Inflammatory macrophage treated with lipopolysaccharide for 1 hour (primary cell): ENCODE data around the gene LSG1.
A peak's percentile ranks its signal among the peaks of the same experiment; 100 is the strongest.
"Not testable (repeated sequence)": the region's sequence is repeated elsewhere in the genome, so short reads cannot be mapped to it uniquely, and the experiment has no call there.

ENCODE experiments used
- DNase-seq, 2 donors: peaks; one replicate each; pipeline ENCODE4 v3.0.0-alpha.2; 2020 to 2022

LSG1 gene

DNA sequence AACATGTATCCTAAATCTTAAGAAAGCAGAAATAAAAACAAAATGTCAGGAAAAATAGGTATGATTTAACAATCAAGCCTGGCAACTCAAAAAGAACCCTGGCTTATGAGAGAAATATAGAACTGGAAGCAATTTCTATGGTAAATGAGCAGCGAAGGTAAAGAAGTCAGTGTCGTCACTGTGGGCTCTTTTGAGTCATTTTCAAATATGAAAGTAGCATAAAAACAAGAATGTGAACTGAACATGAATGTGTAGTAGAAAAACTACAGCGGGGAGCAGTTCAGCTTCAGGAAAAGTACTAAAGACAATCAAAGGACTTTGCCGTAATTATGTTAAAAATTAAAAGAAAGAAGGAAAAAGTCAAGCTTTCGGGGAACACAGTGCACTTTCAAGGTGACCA is 17.5 kb downstream of the LSG1 start:
- DNase-seq, result no peak

DNA sequence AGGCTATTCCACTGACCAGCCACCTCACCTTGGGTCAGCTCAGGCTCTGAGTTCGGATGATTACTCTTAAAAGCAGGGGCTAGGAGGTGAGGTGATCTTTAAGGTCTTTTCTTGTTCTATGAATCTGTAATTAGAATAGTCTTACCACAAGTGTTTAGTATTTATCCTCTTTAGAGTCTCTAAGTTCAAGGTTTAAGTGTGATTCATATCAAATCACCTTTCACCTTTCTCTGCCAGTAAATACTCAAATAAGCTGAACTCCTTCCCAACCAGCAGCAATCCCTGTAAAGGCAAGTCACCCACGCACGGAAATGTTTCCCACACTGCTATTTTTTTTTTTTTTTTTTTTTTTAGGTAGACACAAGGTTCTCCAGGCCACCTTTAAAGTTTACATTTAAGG is 24.2 kb downstream of the LSG1 start:
- no peak for DNase-seq

DNA sequence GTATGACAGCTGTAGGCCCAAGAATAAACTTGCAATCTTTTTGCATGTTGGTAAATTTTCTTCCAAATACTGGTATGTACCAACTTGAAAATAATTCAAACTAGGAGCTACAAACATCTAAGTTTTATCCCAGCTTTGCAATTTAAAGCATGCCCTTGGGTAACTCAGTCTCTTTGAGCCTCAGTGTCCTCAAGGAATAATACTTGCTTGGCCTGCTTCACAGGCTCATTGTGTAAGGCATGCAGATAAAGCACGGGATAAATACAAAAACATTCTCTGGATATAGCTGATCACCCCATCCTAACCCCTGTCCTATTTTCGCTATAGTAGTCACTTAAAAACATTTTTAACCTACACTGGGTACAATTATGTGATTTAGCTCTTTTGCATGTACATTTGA is 29.2 kb downstream of the LSG1 start:
- no peak for DNase-seq

DNA sequence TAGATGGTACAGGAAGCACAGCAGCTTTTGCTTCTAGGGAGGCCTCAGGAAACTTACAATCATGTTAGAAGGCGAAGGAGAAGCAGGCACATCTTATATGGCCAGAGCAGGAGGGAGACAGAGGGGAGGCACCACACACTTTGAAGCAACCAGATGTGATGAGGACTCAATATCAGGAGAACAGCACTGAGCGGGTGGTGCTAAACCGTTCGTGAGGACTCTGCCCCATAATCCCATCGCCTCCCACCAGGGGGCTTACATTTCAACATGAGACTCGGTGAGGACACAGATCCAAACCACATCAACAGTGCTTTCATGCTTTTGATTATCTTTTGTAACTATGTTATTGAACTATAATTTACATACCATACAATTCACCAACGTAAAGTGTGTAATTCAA is 31.2 kb downstream of the LSG1 start:
- no peak for DNase-seq

DNA sequence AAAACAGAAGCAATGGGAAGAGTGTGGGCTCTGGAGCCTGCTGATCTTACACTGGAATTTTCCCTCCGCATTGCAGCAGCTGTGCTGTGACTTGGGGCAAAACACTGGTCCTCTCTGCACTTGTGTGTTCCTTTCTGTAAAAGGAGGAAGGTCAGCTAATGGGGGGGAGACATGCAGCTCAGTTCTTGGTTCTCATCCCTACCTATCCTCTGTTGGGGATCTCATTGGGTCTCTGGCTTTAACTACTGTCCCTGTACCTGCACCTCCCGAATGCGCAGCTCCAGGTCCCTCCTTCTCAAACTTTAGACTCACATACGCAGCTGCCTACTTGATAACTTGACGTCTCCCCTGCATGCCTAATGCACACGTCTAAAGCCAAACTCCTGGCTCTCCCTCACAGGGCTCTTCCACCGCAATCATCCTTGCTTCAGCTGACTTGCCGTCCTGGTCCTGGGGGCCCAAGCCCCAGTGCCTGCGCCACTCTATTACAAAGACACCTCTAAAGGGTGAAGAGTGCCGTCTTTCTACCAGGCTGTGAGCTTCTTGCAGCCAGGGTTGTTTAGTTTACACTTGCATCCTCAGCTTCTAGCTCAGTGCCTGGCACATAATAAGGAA is 32.9 kb downstream of the LSG1 start:
- DNase-seq, result no peak

DNA sequence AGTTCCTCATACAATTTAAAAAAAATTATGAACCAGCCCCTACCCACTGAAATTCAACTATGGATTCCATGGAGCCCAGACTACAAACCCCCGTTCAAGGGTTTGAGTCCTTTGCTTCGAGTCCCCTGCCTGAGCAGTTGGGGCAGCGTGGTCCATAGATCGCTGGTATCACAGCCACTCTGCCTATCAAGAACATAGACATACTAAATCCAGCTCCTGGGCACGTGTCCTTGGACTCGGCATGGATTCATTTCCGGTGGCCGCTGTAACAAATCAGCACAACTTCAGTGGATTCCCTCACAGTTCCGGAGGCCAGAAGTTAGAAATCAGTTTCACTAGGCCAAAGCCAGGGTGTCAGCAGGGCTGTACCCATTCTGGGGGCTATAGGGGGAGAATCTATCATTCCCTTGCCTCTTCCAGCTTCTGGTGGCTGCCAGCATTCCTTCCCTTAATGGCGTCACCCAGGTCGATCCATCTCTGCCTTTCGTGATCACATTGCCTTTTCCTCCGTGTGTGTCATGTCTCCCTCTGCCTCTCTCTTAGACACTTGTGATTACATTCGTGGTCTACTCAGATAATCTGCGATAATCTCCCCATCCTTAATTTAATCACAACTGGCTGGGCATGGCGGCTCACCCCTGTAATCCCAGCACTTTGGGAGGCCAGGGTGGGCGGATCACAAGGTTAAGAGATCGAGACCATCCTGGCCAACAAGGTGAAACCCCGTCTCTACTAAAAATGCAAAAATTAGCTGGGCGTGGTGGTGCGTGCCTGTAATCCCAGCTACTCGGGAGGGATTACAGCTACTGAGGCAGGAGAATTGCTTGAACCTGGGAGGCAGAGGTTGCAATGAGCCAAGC is 34.2 kb downstream of the LSG1 start:
- no peak for DNase-seq

DNA sequence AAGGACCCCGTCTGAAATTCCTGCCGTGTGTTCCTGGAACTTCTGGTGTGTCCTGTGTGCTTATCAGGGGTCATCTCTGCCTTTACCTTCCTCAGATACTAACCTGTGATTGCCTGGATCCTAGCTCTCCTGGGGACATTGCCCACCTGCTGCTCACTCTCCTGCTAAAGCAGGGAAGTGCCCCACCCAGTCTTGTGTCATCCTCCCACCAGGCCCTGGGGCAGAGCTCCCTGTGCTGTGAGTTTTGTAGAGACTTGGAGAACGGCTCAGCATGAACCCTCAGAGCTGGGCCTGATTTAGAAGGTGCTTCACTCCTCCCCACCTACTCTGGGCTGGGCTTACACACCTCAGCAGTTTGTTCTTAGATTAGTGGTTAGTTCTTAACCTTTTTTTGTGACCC is 34.9 kb downstream of the LSG1 start:
- no peak for DNase-seq

DNA sequence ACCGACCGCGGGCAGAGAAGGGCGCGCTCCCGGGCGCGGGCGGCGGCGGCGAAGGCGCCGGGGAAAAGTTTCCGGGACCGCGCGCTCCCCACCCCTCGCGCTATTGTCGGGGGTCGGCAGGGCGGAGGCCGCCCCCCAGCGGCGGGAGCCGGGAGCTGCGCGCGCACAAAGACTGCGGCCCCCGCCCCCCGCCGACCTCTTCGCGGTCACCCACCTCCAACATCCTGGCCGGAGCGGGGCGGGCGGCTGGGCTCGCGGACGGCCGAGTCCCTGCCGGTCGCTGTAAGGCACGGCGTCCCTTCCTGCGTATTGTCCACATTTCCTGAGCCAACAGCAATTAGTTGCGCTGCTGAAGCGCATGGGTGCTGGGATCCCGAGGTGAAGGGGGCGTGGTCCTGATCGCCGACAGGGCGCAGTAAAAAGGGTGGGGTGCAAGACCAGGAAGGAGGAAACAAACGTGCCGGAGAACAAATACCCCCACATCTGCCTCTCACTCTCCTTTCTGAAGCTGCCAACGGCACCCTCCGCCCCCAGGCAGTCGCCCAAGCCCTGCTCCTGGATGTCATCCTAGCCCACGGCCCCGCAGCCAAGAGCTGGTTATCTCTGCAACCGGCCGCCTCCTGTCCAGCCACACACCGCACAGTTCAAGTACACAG is 38.5 kb downstream of the LSG1 start, which contains the start of gene TMEM44:
TSS of gene TMEM44 (minus strand) at position 71 of the 656 bp plus-strand sequence. CDS start 204 bp downstream, outside the sequence.
- DNase-seq, result peak; percentile 59 to 75

DNA sequence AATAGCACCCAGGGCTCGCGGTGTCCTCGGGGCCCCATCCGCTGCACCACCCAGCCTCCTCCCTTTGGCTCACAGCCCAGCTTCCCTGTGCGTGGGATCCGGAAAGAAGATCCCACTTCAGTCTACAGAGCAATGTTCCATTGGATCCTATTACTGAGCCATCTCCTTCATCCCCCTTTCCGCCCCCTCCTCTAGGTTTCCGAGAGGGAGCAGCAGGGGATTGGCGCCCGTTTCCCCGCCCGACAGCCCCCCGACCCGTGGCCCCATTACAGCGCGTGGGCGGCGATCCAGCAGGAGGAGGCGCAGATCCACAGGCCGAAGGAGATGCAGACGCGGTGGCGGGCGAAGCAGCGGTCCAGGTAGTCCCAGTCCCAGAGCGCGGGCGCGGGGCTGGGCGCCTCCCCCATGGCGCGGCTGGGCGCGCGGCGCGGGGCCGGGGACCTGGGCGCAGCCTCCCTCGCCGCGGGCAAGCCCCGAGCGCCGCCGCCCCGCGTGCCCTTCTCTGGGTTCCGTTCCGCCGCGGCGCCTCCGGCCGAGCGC is 39.1 kb downstream of the LSG1 start:
- DNase-seq, result peak; percentile 19 to 33

DNA sequence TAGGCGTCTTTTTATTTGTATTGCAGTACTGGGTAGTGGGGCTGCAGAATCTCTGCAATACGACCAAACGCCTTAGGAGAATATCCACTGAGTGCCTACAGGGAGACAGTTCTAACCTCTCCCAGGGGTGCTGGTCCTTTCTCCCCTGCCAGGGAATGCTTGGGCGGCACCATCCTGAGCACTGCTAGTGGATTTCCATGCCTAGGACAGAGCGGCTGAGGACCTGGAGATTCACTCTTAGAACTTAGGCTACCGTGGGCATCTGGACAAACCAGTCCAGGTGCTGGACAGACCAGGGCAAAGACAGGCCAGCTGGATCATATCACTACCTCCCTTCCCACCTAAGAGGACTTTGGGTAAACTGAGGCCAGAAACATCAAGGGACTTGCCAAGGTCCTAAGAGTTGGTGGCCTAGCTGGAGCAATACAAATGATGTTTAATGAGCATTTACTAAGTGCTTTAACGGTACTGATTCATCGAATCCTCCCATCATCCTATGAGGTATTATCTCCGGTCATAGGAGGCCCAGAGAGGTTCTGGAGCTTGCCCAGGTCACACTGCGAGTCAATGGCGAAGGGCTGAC is 39.7 kb downstream of the LSG1 start:
- DNase-seq, result no peak

DNA sequence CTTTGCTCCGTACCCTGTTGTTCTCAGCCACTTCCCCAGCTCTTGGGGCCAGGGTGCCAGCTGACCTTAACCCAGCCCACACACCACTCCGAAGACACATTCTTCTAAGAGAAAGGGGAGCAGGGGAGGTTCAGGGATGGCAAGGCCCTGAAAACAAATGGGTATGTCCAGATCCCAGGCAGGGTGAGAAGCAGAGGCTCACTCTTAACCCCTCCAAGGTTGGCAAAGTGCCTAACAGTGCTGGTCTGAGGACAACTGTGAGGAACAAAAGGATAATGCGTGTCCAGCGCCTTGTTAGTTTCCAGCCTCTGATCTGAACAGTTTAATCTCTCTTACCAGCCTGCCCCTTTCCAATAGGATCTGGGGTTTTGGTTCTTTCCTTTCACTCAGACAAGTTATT is 40.3 kb downstream of the LSG1 start:
- no peak for DNase-seq

DNA sequence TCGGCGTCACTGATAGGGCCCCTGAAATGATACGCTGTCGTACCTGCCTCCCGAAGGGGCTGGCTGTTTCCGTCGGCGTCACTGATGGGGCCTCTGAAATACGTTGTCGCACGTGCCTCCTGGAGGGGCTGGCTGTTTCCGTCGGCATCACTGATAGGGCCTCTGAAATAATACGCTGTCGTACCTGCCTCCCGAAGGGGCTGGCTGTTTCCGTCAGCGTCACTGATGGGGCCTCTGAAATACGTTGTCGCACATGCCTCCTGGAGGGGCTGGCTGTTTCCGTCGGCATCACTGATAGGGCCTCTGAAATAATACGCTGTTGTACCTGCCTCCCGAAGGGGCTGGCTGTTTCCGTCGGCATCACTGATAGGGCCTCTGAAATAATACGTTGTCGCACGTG is 41.3 kb downstream of the LSG1 start:
- not testable (repeated sequence) for DNase-seq

DNA sequence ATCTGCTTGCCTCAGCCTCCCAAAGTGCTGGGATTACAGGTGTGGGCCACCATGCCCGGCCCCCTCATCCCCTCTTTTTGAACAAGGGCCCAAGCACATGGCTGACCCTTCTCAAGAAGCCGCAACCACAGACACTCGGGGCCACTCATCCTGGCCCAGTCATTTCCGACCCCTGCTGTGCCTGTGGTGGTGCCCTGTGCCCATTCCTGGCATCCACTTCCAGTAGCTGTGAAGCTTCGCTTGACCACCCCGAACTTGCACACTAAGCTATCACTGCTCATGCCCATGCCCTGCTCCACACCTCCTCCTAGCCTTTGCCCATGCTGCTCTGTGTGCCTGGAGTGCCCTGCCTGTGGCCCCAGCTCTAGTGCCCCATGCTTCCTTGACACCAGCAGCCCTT is 47.0 kb downstream of the LSG1 start:
- no peak for DNase-seq

DNA sequence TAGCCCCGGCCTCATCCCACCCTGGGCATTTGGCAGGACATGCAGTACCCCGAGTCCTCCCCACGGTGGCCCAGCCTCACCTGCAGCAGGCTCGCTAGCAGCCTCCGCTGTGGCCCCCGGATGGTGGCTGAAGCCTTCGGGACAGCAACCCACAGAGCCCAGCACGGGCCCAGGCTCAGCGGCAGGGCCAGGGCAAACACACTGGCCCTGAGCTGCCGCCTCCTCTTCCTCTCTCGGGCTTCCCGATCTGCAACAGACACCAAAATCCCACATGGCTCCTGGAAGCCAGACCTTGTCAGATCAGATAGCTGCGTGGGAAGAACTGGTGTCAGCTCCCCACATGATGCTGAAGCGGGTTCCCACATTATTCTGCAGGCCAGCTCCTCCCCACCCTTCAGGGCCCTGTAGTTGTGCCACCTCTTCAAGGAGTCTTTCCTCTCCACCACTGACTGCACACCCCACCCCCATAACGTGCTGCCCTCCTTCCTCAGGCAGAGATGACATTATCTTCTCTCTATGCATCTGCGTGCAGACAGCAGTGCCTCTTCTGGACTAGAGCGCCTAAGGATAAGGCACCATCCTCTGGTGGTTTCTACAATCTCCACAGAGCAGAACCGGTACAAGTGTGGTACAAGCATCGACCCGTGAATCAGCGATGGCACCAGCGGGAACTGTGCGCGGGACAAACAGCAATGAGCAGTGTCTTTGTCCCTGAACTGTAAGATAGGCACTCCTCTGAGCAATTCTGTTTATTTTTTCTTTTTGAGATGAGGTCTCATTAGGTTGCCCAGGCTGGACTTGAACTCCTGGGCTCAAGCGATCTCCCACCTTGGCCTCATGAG is 48.3 kb downstream of the LSG1 start:
- DNase-seq, result peak; percentile 18 to 85

DNA sequence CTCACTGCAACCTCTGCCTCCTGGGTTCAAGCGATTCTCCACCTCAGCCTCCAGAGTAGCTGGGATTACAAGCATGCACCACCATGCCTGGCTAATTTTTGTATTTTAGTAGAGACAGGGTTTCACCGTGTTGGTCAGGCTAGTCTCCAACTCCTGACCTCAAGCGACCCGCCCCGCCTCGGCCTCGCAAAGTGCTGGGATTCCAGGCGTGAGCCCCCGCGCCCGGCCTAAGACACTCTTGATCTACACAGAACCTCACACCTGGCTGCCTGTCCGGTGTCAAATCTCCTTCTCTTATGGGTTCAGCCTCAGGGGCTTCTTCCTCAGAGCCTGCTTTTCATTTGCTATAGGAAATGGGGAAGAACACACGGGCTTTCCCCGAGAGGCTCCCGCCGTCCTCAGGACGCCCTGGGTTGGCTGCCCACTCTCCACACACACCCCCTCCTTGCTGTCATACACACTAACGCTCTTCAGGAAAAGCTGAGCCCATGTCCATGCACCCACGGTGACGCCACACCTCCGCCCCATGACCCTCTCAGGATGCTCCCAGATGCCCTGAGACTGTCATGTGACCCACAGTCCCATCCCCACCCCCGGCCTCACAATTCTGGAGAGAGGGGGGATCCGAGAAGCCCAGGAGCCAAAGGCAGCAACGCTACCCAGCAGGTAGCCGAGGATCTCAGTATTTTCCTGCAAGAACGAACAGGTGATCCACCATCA is 49.2 kb downstream of the LSG1 start:
- peak; percentile 17 to 80 for DNase-seq

DNA sequence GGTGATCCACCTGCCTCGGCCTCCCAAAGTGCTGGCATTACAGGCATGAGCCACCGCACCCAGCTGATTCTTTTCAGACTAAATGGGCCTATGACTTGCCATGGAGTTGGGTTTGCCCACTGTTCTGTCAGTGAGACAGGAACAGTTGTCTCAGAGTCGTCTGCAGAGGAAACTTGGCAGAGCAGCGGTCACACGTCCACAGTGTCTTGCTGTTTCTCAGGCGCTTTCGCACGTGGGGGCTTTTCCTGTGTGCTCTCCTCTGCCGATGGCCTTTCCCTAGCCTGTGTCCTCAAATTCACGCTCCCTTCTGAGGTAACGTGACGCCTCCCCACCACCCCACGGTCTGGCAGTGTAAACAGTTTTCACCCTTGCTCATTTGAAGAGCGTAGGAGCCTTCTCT is 50.0 kb downstream of the LSG1 start:
- DNase-seq, result no peak

DNA sequence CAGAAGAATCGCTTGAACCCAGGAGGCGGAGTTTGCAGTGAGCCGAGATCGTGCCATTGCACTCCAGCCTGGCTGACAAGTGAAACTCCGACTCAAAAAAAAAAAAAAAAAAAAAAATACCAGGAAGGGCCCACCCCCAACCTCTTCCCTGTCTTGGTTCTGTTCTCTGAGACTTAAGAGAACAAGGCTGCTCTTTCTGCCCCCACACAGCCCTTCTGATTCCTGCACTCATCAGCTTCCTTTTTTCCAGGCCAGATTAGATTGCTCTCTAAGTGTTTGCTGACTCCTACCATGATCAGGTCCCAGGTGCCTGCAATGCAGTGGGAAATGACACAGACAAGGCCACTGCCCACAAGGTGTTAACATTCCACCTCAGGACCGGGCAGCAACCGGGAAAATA is 51.8 kb downstream of the LSG1 start:
- DNase-seq, result peak; percentile 61 to 83

DNA sequence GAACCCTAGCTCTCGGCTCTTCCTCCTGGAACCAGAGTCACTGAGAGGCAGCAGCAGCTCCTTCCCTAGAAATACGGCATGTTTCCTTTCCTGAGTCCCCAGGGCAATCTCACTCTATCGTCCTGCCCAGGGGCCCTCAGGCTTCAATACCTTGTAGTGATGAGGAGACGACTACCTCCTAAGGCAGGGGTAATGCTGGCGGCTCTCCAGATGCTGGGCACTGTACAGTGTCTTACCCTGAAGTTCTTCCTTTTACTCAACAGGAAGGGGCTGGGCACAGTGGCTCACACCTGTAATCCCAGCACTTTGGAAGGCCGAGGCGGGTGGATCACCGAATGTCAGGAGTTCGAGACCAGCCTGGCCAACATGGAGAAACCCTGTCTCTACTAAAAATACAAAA is 52.2 kb downstream of the LSG1 start:
- no peak for DNase-seq

DNA sequence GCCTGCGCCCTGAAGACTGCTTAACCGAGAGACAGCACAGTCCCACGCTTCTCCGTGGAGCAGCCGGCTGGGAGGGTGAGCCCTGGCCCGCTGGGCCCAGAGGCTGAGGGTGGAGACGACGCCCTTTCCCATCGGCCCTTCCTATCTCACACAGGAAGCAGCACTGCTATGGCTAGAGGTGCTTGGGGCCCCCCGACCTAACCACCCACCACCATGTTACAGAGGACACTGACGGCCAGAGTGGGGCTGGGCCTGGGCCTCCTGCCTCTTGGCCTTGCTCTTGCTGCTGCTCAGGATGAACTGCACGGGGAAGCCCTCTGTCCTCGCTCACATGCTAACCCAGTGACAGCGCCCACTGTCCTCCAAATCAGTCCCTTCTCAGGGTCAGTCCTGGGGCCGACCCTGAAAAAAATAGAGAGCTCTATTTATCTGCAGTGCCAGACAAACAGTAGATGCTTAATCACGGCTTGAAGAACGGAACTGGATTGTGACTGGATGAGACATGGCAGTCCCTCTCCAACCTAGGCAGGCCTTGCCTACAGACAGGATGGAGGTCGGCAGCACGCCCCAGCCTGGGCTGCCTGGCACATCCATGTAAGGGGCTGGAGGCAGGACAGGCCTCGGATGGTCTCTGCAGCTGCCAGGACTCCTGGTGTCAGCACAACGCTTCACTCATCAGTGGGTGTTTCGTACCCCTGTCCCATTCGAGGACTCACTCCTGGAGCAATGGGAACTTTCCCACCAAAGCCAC is 53.0 kb downstream of the LSG1 start:
- no peak for DNase-seq

DNA sequence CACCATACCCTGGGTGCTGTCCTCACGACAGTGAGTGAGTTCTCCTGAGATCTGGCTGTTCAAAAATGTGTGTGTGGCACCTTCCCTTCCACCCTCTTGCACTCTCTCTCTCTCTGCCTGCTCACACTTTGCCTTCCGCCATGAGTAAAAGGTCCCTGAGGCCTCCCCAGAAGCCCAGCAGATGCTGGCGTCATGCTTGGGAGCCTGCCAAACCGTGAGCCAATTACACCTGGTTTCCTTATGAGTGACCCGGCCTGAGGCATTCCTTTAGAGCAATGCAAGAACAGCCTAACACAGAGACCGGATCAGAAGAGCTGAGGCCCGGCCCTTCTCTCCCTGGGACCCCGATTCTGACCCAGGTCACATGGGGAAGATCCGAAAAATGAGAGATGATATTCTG is 54.2 kb downstream of the LSG1 start:
- no peak for DNase-seq

DNA sequence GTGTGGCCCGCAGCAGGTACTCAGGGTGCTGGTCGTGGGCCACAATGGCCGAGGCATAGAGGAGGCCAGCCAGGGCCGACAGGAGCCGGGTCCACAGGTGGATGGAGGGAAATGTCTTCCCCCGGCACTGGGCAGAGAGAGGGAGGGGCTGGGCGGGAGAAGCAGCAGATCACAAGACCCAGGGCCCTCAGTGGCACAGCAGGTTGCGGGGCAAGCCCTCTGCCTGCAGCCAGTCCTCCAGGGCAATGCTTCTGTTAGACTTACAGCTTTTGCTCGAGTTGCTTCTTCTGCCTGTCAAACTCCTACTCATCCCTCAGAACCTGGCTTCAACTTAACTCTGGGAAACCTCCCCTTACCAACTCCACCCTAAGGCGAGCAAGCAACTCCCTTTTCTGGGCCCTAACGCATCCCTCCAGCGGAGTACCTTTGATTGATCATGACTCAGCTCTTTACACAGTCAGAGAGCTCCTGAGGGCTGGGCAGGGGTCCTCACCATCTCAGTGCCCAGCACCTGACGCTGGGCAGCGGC is 54.8 kb downstream of the LSG1 start:
- DNase-seq, result no peak
